Esophagus (tissue), 2 donors: ENCODE results near the gene ARHGAP42. TPM values are rescaled to one million over a fixed set of nuclear protein-coding genes. Genes with fewer than 3 reads are reported as not detected.
"Not testable (repeated sequence)": the region's sequence is repeated elsewhere in the genome, so short reads cannot be mapped to it uniquely, and the experiment has no call there.

Source experiments
- H3K27ac ChIP-seq, 2 donors: one replicate each; pipeline ENCODE4 v1.5.1; 2013; ENCODE audit warnings: low read depth in 2 of 2, mild to moderate bottlenecking in 2 of 2, inconsistent platforms in 1 of 2, low read length in 1 of 2, moderate library complexity in 1 of 2
- H3K27me3 ChIP-seq, 2 donors: one replicate each; pipeline ENCODE4 v1.6.1; 2013; ENCODE audit warnings: low read length in 2 of 2, control low read depth in 1 of 2, mild to moderate bottlenecking in 1 of 2; ENCODE audit not compliant: insufficient read depth in 2 of 2, control insufficient read depth in 1 of 2
- H3K36me3 ChIP-seq, 2 donors: one replicate each; pipeline ENCODE4 v1.6.1; 2013; ENCODE audit warnings: low read length in 1 of 2; ENCODE audit not compliant: control insufficient read depth in 2 of 2, insufficient read depth in 2 of 2
- H3K4me1 ChIP-seq, 2 donors: one replicate each; pipeline ENCODE4 v1.6.1; 2013; ENCODE audit warnings: low read length in 1 of 2; ENCODE audit not compliant: control insufficient read depth in 2 of 2, insufficient read depth in 2 of 2
- H3K4me3 ChIP-seq, 2 donors: one replicate each; pipeline ENCODE4 v1.5.1; 2013; ENCODE audit warnings: low read length in 2 of 2, mild to moderate bottlenecking in 2 of 2, low read depth in 1 of 2, moderate library complexity in 1 of 2
- H3K9me3 ChIP-seq, 2 donors: one replicate each; pipeline ENCODE4 v1.6.1; 2013; ENCODE audit warnings: mild to moderate bottlenecking in 2 of 2, low read depth in 1 of 2, low read length in 1 of 2, moderate library complexity in 1 of 2; ENCODE audit not compliant: control insufficient read depth in 2 of 2, insufficient read depth in 1 of 2
- WGBS, 2 donors: extraction: QIAGEN DNeasy Blood & Tissue Kit; methylation state at CpG; one replicate each; pipeline ENCODE4 v1.1.7; 2013; 5-methylcytosine and 5-hydroxymethylcytosine counted together
- polyA plus RNA-seq, 2 donors: library from polyadenylated mRNA; stranded (reverse); fragments of 200-250 nt; gene quantifications; one replicate each; pipeline ENCODE4 v1.2.3, GENCODE V29; 2013
- donor health status: healthy with polysubstance abuse.
- donor health status: Bipolar disorder and iron deficiency.

ARHGAP42 gene
- polyA plus RNA-seq, 2 donors: 1.0 to 1.2 TPM

- no peaks in the 10 kb centered on the region for H3K9me3 ChIP-seq
- no peaks in the 10 kb centered on the region for H3K4me1 ChIP-seq
- H3K27me3 ChIP-seq: no peaks in the 10 kb centered on the region
- H3K4me3 ChIP-seq: no peak overlapping the region
- WGBS, 2 donors: 83 to 94% methylated on average over 1 of the region's 1 CpG
- H3K27ac ChIP-seq: no peak overlapping the region
- no peaks in the 10 kb centered on the region for H3K36me3 ChIP-seq
Observed at GRCh38 chr11:100990931-100991330, 303.8 kb downstream of the ARHGAP42 start.

GRCh38 chr11:100991541-100991940, 304.5 kb downstream of the ARHGAP42 start:
- no peak overlapping the region for H3K27ac ChIP-seq
- no peaks in the 10 kb centered on the region for H3K27me3 ChIP-seq
- 66 to 67% methylated on average over 2 of the region's 2 CpGs for WGBS, 2 donors
- no peak overlapping the region for H3K4me3 ChIP-seq
- no peaks in the 10 kb centered on the region for H3K36me3 ChIP-seq
- H3K4me1 ChIP-seq: no peaks in the 10 kb centered on the region
- H3K9me3 ChIP-seq: no peaks in the 10 kb centered on the region

DNA sequence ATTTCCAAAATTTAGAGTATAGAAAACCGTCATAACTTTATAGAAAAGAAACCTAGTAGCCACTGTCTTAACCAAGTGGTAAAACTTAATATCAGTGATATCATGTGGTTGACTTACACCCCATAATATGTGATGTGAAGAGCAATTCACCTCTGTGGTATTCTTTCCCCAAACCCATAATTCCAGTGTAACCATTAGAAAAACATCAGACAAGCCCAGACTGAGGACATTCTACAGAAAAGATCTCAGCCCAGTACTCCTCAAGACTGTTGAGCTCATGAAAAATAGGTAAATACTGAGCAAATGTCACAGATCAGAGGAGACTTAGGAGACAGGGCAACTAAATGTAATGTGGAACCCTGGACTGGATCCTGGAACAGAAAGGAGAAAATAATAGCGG, 307.9 kb downstream of the ARHGAP42 start:
- Histone ChIP-seq H3K36me3 (no peaks in the 10 kb centered on the region), H3K27me3 (no peaks in the 10 kb centered on the region), H3K9me3 (no peaks in the 10 kb centered on the region), H3K4me1 (no peaks in the 10 kb centered on the region), H3K27ac (no peak overlapping the region), H3K4me3 (no peak overlapping the region)
- 94 to 98% methylated on average over 2 of the region's 2 CpGs for WGBS, 2 donors

- Histone ChIP-seq H3K36me3 (no peaks in the 10 kb centered on the region), H3K4me3 (no peak overlapping the region), H3K4me1 (no peaks in the 10 kb centered on the region), H3K27ac (no peak overlapping the region), H3K27me3 (no peaks in the 10 kb centered on the region), H3K9me3 (no peaks in the 10 kb centered on the region)
- 73 to 81% methylated on average over 1 of the region's 1 CpG for WGBS, 2 donors
Observed at GRCh38 chr11:100999756-101000155, 312.7 kb downstream of the ARHGAP42 start.

DNA sequence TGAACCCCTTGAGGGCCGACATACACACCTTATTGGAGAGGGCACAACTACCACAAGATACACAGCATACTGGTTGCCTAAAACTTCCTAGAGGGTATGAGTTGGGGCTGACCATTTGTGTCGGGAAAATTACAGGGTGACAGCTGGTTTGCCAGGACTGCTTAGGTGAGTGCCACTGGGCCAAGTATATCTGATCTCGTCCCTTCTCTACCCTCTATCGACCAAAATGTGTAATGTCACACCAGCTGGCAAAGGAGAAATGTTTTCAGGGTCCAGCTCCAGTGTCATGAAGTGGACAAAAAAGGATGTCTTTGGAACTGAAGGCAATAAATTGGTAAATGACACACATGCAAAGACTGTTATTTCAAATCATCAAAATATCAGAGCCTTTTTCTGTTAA, 316.4 kb downstream of the ARHGAP42 start:
- Histone ChIP-seq H3K9me3 (no peaks in the 10 kb centered on the region), H3K4me1 (no peaks in the 10 kb centered on the region), H3K27ac (no peak overlapping the region), H3K27me3 (no peaks in the 10 kb centered on the region), H3K36me3 (no peaks in the 10 kb centered on the region), H3K4me3 (no peak overlapping the region)
- 81 to 83% methylated on average over 4 of the region's 4 CpGs for WGBS, 2 donors

DNA sequence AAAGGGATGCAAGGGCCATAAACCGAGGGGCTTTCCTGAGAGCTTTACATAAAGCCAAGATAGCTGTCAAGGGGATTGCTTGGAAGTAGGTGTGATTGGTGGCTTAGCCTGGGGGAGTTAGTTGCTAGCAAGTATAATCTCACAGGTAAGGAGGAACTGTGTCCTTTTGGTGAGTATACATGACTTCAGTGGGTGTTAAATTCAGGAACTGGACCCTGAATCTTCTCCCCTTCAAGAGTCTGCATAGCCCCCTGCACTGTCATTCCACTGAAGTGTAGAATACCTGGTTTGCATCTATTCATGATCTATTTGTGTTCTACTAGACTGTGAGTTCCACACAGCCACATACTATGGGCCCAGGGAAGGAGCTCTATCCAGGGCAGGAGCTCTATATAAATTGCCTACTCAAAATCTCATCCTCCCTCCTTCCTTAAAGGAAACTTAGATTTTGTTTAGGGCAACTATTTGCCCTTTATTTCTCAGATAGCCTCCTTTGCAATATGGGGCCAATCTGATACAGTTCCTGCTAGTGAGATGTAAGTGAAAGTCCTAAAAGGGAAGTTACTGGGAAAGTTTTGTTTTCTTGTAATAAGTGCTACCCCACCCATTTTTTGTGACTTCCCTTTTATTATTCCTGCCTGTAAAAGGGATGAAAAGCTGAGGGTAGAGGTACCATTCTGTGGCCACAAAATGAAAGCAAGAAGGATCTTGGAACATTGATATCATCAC, 322.0 kb downstream of the ARHGAP42 start:
- no peaks in the 10 kb centered on the region for H3K27me3 ChIP-seq
- no peaks in the 10 kb centered on the region for H3K4me1 ChIP-seq
- no peak overlapping the region for H3K4me3 ChIP-seq
- no peaks in the 10 kb centered on the region for H3K9me3 ChIP-seq
- 59 to 69% methylated on average over 1 of the region's 1 CpG for WGBS, 2 donors
- H3K27ac ChIP-seq: no peak overlapping the region
- no peaks in the 10 kb centered on the region for H3K36me3 ChIP-seq

- no peaks in the 10 kb centered on the region for H3K36me3 ChIP-seq
- no peaks in the 10 kb centered on the region for H3K4me1 ChIP-seq
- H3K9me3 ChIP-seq: no peaks in the 10 kb centered on the region
- H3K27ac ChIP-seq: no peak overlapping the region
- H3K4me3 ChIP-seq: no peak overlapping the region
- WGBS, 2 donors: 19 to 27% methylated on average over 2 of the region's 2 CpGs
- no peaks in the 10 kb centered on the region for H3K27me3 ChIP-seq
Observed at GRCh38 chr11:101009690-101010055, 322.6 kb downstream of the ARHGAP42 start.

GRCh38 chr11:101010899-101011298, 323.8 kb downstream of the ARHGAP42 start:
- Histone ChIP-seq H3K27ac (no peak overlapping the region), H3K36me3 (no peaks in the 10 kb centered on the region), H3K27me3 (no peaks in the 10 kb centered on the region), H3K4me1 (no peaks in the 10 kb centered on the region), H3K4me3 (no peak overlapping the region), H3K9me3 (no peaks in the 10 kb centered on the region)
- 57 to 68% methylated on average over 5 of the region's 5 CpGs for WGBS, 2 donors

- H3K27me3 ChIP-seq: no peaks in the 10 kb centered on the region
- H3K27ac ChIP-seq: no peak overlapping the region
- 81 to 82% methylated on average over 5 of the region's 5 CpGs for WGBS, 2 donors
- H3K4me3 ChIP-seq: no peak overlapping the region
- no peaks in the 10 kb centered on the region for H3K36me3 ChIP-seq
- H3K4me1 ChIP-seq: no peaks in the 10 kb centered on the region
- no peaks in the 10 kb centered on the region for H3K9me3 ChIP-seq
Observed at GRCh38 chr11:101011881-101012280, 324.8 kb downstream of the ARHGAP42 start.

GRCh38 chr11:101013702-101014101, 326.6 kb downstream of the ARHGAP42 start:
- H3K27ac ChIP-seq, H3K9me3 ChIP-seq, H3K4me3 ChIP-seq, H3K36me3 ChIP-seq, H3K27me3 ChIP-seq, H3K4me1 ChIP-seq: not testable (repeated sequence)
